Caco-2 (cell line): ENCODE measurements around the gene SLC38A9. TPM values are rescaled to one million over a fixed set of nuclear protein-coding genes. Genes with fewer than 3 reads are reported as not detected.

Experiments used
- BruUV-seq: library from RNA; stranded (reverse); fragments of 400-500 nt; replicated peaks from 2 replicates; lab custom pipeline; 2021; lab: Mats Ljungman, UMichigan
- CTCF ChIA-PET: fragments of 300-600 bp; sonication (Branson Sonifier 250); formaldehyde crosslinking; loops from one replicate; lab custom pipeline; 2022; ENCODE audit warnings: antibody characterized with exemption; lab: Charles Lee
- POLR2A ChIA-PET: fragments of 300-600 bp; sonication (Branson Sonifier 250); formaldehyde crosslinking; loops from one replicate; lab custom pipeline; 2022; ENCODE audit warnings: antibody characterized with exemption; lab: Charles Lee
- DNase-seq, 2 experiments: peaks; one replicate each; pipeline versions ENCODE4 v3.0.0 to v3.0.0-alpha.2; 2020 to 2022
- H3K27me3 ChIP-seq: replicated peaks from 2 replicates; pipeline ENCODE4 v1.6.0; 2011; ENCODE audit warnings: low read length; ENCODE audit not compliant: control insufficient read depth, insufficient read depth
- H3K36me3 ChIP-seq: 2 replicates; pipeline ENCODE4 v1.5.1; 2011; ENCODE audit warnings: low read length; ENCODE audit not compliant: control insufficient read depth, insufficient read depth
- H3K4me1 ChIP-seq: fragments of 250-450 bp; sonication (Bioruptor Pico); 2 replicates; pipeline ENCODE4 v1.5.1; 2020; ENCODE audit warnings: mild to moderate bottlenecking
- H3K4me3 ChIP-seq: 2 replicates; pipeline ENCODE4 v1.5.1; 2011; ENCODE audit warnings: low read depth, mild to moderate bottlenecking, control low read depth, low read length
- H3K9me3 ChIP-seq: fragments of 250-450 bp; sonication (Bioruptor Pico); 2 replicates; pipeline ENCODE4 v1.5.1; 2020; ENCODE audit warnings: mild to moderate bottlenecking, moderate library complexity
- H3K27ac Mint-ChIP-seq: one replicate; pipeline ENCODE4 v1.8.0; 2022; ENCODE audit warnings: mixed read lengths; ENCODE audit not compliant: unreplicated experiment
- H3K27me3 Mint-ChIP-seq: one replicate; pipeline ENCODE4 v1.8.0; 2022; ENCODE audit warnings: mixed read lengths; ENCODE audit not compliant: insufficient read depth, unreplicated experiment
- H3K36me3 Mint-ChIP-seq: one replicate; pipeline ENCODE4 v1.8.0; 2022; ENCODE audit warnings: mild to moderate bottlenecking, mixed read lengths; ENCODE audit not compliant: insufficient read depth, unreplicated experiment
- H3K4me1 Mint-ChIP-seq: one replicate; pipeline ENCODE4 v1.8.0; 2022; ENCODE audit warnings: low read depth, mixed read lengths; ENCODE audit not compliant: unreplicated experiment
- H3K4me3 Mint-ChIP-seq: one replicate; pipeline ENCODE4 v1.8.0; 2022; ENCODE audit warnings: mild to moderate bottlenecking, moderate library complexity, mixed read lengths; ENCODE audit not compliant: unreplicated experiment
- H3K9me3 Mint-ChIP-seq: one replicate; pipeline ENCODE4 v1.8.0; 2022; ENCODE audit warnings: mixed read lengths; ENCODE audit not compliant: unreplicated experiment
- CTCF ChIP-seq, 2 experiments: fragments of 200-600 bp in 1 of 2; IDR thresholded peaks; 1 replicate in 1 of 2; 2 replicates in 1 of 2; pipeline versions ENCODE4 v1.5.1 to v1.8.0; 2011 to 2022; ENCODE audit warnings: antibody characterized with exemption in 1 of 2, control low read depth in 1 of 2, inconsistent platforms in 1 of 2, low read depth in 1 of 2, low read length in 1 of 2, mild to moderate bottlenecking in 1 of 2, moderate library complexity in 1 of 2; ENCODE audit not compliant: insufficient read depth in 1 of 2, severe bottlenecking in 1 of 2, unreplicated experiment in 1 of 2
- intact Hi-C: fragments of 100-400 bp; cut with micrococcal nuclease; formaldehyde crosslinking; loops from one replicate; pipeline ENCODE4 v1.10.0; 2022; ENCODE audit not compliant: unreplicated experiment
- total RNA-seq: library from RNA; stranded (reverse); gene quantifications from 2 replicates; pipeline ENCODE4 v1.2.3, GENCODE V29; 2022

The SLC38A9 gene
- total RNA-seq, 1 experiment from 2014 or later = 66.9 TPM

- intact Hi-C loops = no loop called here
Measured at GRCh38 chr5:55582256-55582655, 129.9 kb downstream of the SLC38A9 start.

GRCh38 chr5:55580042-55580441, 132.1 kb downstream of the SLC38A9 start:
- Mint-ChIP-seq H3K4me1 (peaks cover 34% of the 10 kb centered on the region), H3K36me3 (peaks cover 7% of the 10 kb centered on the region), H3K27me3 (no peaks in the 10 kb centered on the region), H3K9me3 (no peaks in the 10 kb centered on the region), H3K27ac (no peak overlapping the region), H3K4me3 (no peak overlapping the region)
- peaks cover 57% of the 10 kb centered on the region for H3K4me1 ChIP-seq
- H3K27me3 ChIP-seq = no peaks in the 10 kb centered on the region
- BruUV-seq = no TSS peak
- intact Hi-C loops = no loop called here
- ChIA-PET CTCF (no interaction called here), POLR2A (interaction anchor here (0.6 kb wide), 1 partner anchor 16 kb away, joined by 3 read pairs; no protein-coding TSS in a partner anchor)
- no peaks in the 10 kb centered on the region for H3K9me3 ChIP-seq
- TF ChIP-seq CTCF (IDR thresholded peaks at IDR 0.05; ENCODE audit: insufficient read depth in 1 of 2, low read depth in 1 of 2, low read length in 1 of 2, severe bottlenecking in 1 of 2, unreplicated experiment in 1 of 2) = no peak
- no peaks in the 10 kb centered on the region for H3K36me3 ChIP-seq
- no peak for DNase-seq
- no peak overlapping the region for H3K4me3 ChIP-seq

More at GRCh38 chr5:55582256-55582655, 129.9 kb downstream of the SLC38A9 start:
- ChIA-PET CTCF (no interaction called here), POLR2A (no interaction called here)
- no TSS peak for BruUV-seq
- Histone ChIP-seq H3K9me3 (no peaks in the 10 kb centered on the region), H3K4me3 (no peak overlapping the region), H3K36me3 (no peaks in the 10 kb centered on the region), H3K27me3 (no peaks in the 10 kb centered on the region), H3K4me1 (peaks cover 42% of the 10 kb centered on the region)
- H3K27ac Mint-ChIP-seq = no peak overlapping the region
- H3K27me3 Mint-ChIP-seq = no peaks in the 10 kb centered on the region
- H3K4me1 Mint-ChIP-seq = peaks cover 25% of the 10 kb centered on the region
- H3K9me3 Mint-ChIP-seq = no peaks in the 10 kb centered on the region
- no peak for TF ChIP-seq CTCF (IDR thresholded peaks at IDR 0.05; ENCODE audit: insufficient read depth in 1 of 2, low read depth in 1 of 2, low read length in 1 of 2, severe bottlenecking in 1 of 2, unreplicated experiment in 1 of 2)
- no peaks in the 10 kb centered on the region for H3K36me3 Mint-ChIP-seq
- DNase-seq = no peak
- H3K4me3 Mint-ChIP-seq = no peak overlapping the region

GRCh38 chr5:55578771-55579170, 133.4 kb downstream of the SLC38A9 start:
- BruUV-seq = no TSS peak
- H3K4me3 Mint-ChIP-seq = no peak overlapping the region

More at GRCh38 chr5:55578771-55579170, 133.4 kb downstream of the SLC38A9 start:
- Mint-ChIP-seq H3K9me3 (no peaks in the 10 kb centered on the region), H3K27me3 (no peaks in the 10 kb centered on the region), H3K4me1 (peaks cover 30% of the 10 kb centered on the region), H3K27ac (no peak overlapping the region), H3K36me3 (peaks cover 7% of the 10 kb centered on the region)
- no peak for TF ChIP-seq CTCF (IDR thresholded peaks at IDR 0.05; ENCODE audit: insufficient read depth in 1 of 2, low read depth in 1 of 2, low read length in 1 of 2, severe bottlenecking in 1 of 2, unreplicated experiment in 1 of 2)
- ChIA-PET POLR2A (no interaction called here), CTCF (interaction anchor here (0.6 kb wide), 1 partner anchor 44 kb away, joined by 4 read pairs; the partner anchor contains the start of gene PLPP1)
- Histone ChIP-seq H3K4me3 (no peak overlapping the region), H3K9me3 (no peaks in the 10 kb centered on the region), H3K27me3 (no peaks in the 10 kb centered on the region), H3K4me1 (peaks cover 48% of the 10 kb centered on the region), H3K36me3 (no peaks in the 10 kb centered on the region)
- intact Hi-C loops = loop anchor here (10.0 kb wide), 1 partner anchor 116 kb away; no protein-coding TSS in a partner anchor
- DNase-seq = no peak
